ENCODE measurements around the gene CD320.
"Not testable (repeated sequence)": the region's sequence is repeated elsewhere in the genome, so short reads cannot be mapped to it uniquely, and the experiment has no call there.

GRCh38 chr19:8314981-8315640 is 7.0 kb upstream of the CD320 start:
- TF ChIP-seq CTCF (optimal IDR thresholded peaks at IDR 0.05 in 1 of 3, IDR thresholded peaks at IDR 0.05 in 1 of 3, conservative IDR thresholded peaks at IDR 0.05 in 1 of 3; ENCODE audit: extremely low read depth in 1 of 3, insufficient read depth in 2 of 3, low read length in 3 of 3); EZH2 (IDR thresholded peaks at IDR 0.05; ENCODE audit: low read length): not testable (repeated sequence)

All from keratinocyte (primary cell).